ENCODE measurements around the gene MAPKAP1.

- TF ChIP-seq GATA3 (IDR thresholded peaks at IDR 0.05; ENCODE audit: low read depth, low read length) (no peak), GATA2 (IDR thresholded peaks at IDR 0.05; ENCODE audit: low read depth, low read length) (no peak)
These were observed 212.4 kb downstream of the MAPKAP1 start for GRCh38 chr9:125494653-125494915.

Measured in SH-SY5Y (cell line).